ENCODE results near the gene GNA14. TPM values are rescaled to one million over a fixed set of nuclear protein-coding genes. Genes with fewer than 3 reads are reported as not detected.

GNA14 gene
- total RNA-seq, 1 experiment from 2014 or later = 1.3 TPM

- H3K9me3 ChIP-seq (ENCODE audit: insufficient read depth, low read depth) = no peaks in the 10 kb centered on the region
- no peak overlapping the region for H3K4me3 ChIP-seq
- H3K4me2 ChIP-seq = no peak overlapping the region
- no peaks in the 10 kb centered on the region for H3K79me2 ChIP-seq (ENCODE audit: low read depth)
- no peaks in the 10 kb centered on the region for H3K27me3 ChIP-seq (ENCODE audit: insufficient read depth, low read depth)
- intact Hi-C loops (cut with micrococcal nuclease; ENCODE audit: unreplicated experiment) = loop anchor here (5.0 kb wide), 5 partner anchors 133 to 668 kb away; no protein-coding TSS in a partner anchor
- ChIA-PET POLR2A (ENCODE audit: unreplicated experiment) (no interaction called here), CTCF (interaction anchor here (0.6 kb wide), 1 partner anchor 412 kb away, joined by 3 read pairs; no protein-coding TSS in a partner anchor)
- H3K4me1 ChIP-seq (replicated peaks; ENCODE audit: insufficient read depth) = no peaks in the 10 kb centered on the region
- no peaks in the 10 kb centered on the region for H3F3A ChIP-seq (ENCODE audit: insufficient read depth, low read depth)
- no TSS peak for BruUV-seq (replicated peaks)
- H3K36me3 ChIP-seq (ENCODE audit: low read depth) = no peaks in the 10 kb centered on the region
- no peak overlapping the region for H3K27ac ChIP-seq
- no peaks in the 10 kb centered on the region for H4K20me1 ChIP-seq (ENCODE audit: insufficient read depth)
- no peaks in the 10 kb centered on the region for H3K9me2 ChIP-seq (ENCODE audit: insufficient read depth)
- no peak overlapping the region for H2AFZ ChIP-seq
- TF ChIP-seq EZH2 (IDR thresholded peaks at IDR 0.05; ENCODE audit: low read depth) = no peak
- TF ChIP-seq, protein P1, sequence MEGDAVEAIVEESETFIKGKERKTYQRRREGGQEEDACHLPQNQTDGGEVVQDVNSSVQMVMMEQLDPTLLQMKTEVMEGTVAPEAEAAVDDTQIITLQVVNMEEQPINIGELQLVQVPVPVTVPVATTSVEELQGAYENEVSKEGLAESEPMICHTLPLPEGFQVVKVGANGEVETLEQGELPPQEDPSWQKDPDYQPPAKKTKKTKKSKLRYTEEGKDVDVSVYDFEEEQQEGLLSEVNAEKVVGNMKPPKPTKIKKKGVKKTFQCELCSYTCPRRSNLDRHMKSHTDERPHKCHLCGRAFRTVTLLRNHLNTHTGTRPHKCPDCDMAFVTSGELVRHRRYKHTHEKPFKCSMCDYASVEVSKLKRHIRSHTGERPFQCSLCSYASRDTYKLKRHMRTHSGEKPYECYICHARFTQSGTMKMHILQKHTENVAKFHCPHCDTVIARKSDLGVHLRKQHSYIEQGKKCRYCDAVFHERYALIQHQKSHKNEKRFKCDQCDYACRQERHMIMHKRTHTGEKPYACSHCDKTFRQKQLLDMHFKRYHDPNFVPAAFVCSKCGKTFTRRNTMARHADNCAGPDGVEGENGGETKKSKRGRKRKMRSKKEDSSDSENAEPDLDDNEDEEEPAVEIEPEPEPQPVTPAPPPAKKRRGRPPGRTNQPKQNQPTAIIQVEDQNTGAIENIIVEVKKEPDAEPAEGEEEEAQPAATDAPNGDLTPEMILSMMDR (conservative IDR thresholded peaks at IDR 0.05) = no peak
- no peak for DNase-seq
Measured at GRCh38 chr9:77454663-77455062, 193.5 kb downstream of the GNA14 start.

DNA sequence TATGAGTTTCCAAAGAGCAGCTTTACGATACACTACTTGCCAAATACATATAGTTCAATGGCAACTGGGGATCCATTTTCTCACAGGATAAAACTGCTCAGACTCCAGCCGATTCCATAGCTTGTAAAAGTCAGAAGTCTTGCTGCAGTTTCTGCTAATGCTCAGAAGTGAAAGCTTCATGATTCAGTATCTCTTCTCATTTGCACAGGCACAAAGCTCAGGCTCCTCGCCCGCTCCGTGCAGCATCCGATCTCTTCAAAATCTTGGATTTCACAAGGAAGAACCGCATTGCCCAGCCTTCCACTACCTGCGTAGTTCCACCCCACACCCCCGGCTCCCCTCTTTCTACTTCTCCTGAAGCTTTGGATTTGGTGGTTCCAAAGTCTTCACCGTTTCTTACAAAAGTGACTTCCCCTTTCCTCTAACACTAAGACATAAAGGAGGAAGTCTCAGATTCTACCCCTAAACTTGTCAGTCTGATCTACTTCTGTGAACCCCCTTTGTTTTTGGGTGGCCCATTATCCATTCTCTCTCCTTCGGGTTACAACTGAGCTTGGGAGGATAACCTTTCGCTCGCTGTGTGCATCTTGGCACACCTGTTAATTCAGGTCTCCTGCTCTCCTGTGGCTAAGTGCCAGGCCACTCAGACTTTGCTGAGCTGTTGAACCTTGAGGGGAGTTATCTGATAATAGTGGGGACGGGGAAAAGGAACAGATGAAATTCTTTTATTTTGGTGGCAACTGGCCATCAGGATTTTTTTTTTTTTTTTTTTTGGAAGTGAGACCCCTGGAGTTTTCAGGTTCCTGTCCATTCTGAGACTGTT is 194.1 kb downstream of the GNA14 start:
- no peaks in the 10 kb centered on the region for H3K36me3 ChIP-seq (ENCODE audit: low read depth)
- no peaks in the 10 kb centered on the region for H4K20me1 ChIP-seq (ENCODE audit: insufficient read depth)
- intact Hi-C loops (cut with micrococcal nuclease; ENCODE audit: unreplicated experiment) = no loop called here
- H3K4me2 ChIP-seq = no peak overlapping the region
- no peaks in the 10 kb centered on the region for H3K27me3 ChIP-seq (ENCODE audit: insufficient read depth, low read depth)
- no peaks in the 10 kb centered on the region for H3K9me3 ChIP-seq (ENCODE audit: insufficient read depth, low read depth)
- H3K79me2 ChIP-seq (ENCODE audit: low read depth) = no peaks in the 10 kb centered on the region
- TF ChIP-seq, protein P1 (conservative IDR thresholded peaks at IDR 0.05) = no peak
- TF ChIP-seq EZH2 (IDR thresholded peaks at IDR 0.05; ENCODE audit: low read depth) = no peak
- ChIA-PET CTCF (no interaction called here), POLR2A (ENCODE audit: unreplicated experiment) (interaction anchor here (0.6 kb wide), 1 partner anchor 189 kb away, joined by 6 read pairs; no protein-coding TSS in a partner anchor)
- no peaks in the 10 kb centered on the region for H3K9me2 ChIP-seq (ENCODE audit: insufficient read depth)
- no TSS peak for BruUV-seq (replicated peaks)
- H3F3A ChIP-seq (ENCODE audit: insufficient read depth, low read depth) = peaks cover 1% of the 10 kb centered on the region; the same call in 1 of the 2 replicates
- peaks cover 5% of the 10 kb centered on the region for H3K4me1 ChIP-seq (replicated peaks; ENCODE audit: insufficient read depth)
- H3K27ac ChIP-seq = no peak overlapping the region
- H3K4me3 ChIP-seq = no peak overlapping the region
- no peak overlapping the region for H2AFZ ChIP-seq
- no peak for DNase-seq

DNA sequence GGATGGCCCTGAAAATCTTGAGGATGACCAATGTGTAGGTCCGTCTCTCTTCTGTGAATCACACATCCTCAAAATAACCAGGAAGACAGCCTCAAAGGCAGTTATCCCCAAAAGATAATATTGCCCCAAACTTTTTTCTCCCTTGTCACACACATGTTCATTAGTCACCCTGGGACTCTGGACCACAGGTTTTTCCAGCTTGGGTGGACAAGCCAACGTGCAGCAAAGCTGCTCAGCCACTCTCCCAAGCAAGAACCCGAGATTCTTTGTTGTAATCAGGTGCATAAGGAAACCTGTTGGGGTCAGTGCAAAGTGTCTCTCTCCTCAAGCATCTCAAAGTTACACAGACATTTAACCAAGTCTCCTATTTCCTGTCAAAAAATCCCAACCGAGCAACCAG is 196.6 kb downstream of the GNA14 start:
- CTCF ChIA-PET = no interaction called here
- H2AFZ ChIP-seq = no peak overlapping the region
- no peak overlapping the region for H3K4me2 ChIP-seq
- no peaks in the 10 kb centered on the region for H3K9me2 ChIP-seq (ENCODE audit: insufficient read depth)
- H3K4me3 ChIP-seq = no peak overlapping the region
- no peaks in the 10 kb centered on the region for H3K36me3 ChIP-seq (ENCODE audit: low read depth)
- no peak for TF ChIP-seq EZH2 (IDR thresholded peaks at IDR 0.05; ENCODE audit: low read depth)
- TF ChIP-seq, protein P1 (conservative IDR thresholded peaks at IDR 0.05) = no peak
- BruUV-seq (replicated peaks) = no TSS peak
- H3K79me2 ChIP-seq (ENCODE audit: low read depth) = no peaks in the 10 kb centered on the region
- no peaks in the 10 kb centered on the region for H4K20me1 ChIP-seq (ENCODE audit: insufficient read depth)
- no peaks in the 10 kb centered on the region for H3K27me3 ChIP-seq (ENCODE audit: insufficient read depth, low read depth)
- DNase-seq = peak; percentile 39 to 41
- peaks cover 4% of the 10 kb centered on the region; the same call in 1 of the 2 replicates for H3F3A ChIP-seq (ENCODE audit: insufficient read depth, low read depth)
- POLR2A ChIA-PET (ENCODE audit: unreplicated experiment) = no interaction called here
- H3K9me3 ChIP-seq (ENCODE audit: insufficient read depth, low read depth) = no peaks in the 10 kb centered on the region
- peaks cover 7% of the 10 kb centered on the region for H3K4me1 ChIP-seq (replicated peaks; ENCODE audit: insufficient read depth)
- H3K27ac ChIP-seq = no peak overlapping the region
- intact Hi-C loops (cut with micrococcal nuclease; ENCODE audit: unreplicated experiment) = no loop called here

Data from PC-9 (cell line).